PC-3 (cell line): ENCODE measurements around the gene GLCE.

ENCODE experiments used
- CTCF ChIP-seq: fragments of 300-600 bp; sonication (generic); conservative IDR thresholded peaks from 2 replicates; pipeline ENCODE4 v1.5.1; 2017; ENCODE audit warnings: antibody characterized with exemption, low read depth, mild to moderate bottlenecking, low read length
- EZH2 ChIP-seq: fragments of 300-600 bp; sonication (generic); IDR thresholded peaks from one replicate; pipeline ENCODE4 v1.6.1; 2017; ENCODE audit warnings: antibody characterized with exemption, mild to moderate bottlenecking, low read length; ENCODE audit not compliant: unreplicated experiment
- EZH2phosphoT487 ChIP-seq: fragments of 300-600 bp; sonication (generic); IDR thresholded peaks from 2 replicates; pipeline ENCODE4 v1.6.1; 2018; ENCODE audit warnings: mild to moderate bottlenecking, antibody characterized with exemption, low read length, borderline replicate concordance

GRCh38 chr15:69133862-69134519, 26.4 kb upstream of the GLCE start:
- no peak for TF ChIP-seq EZH2phosphoT487
- no peak for TF ChIP-seq CTCF
- no peak for TF ChIP-seq EZH2
